HG02571 (cell line): ENCODE measurements around the gene TRIM28.
A peak's percentile ranks its signal among the peaks of the same experiment; 100 is the strongest.
"Not testable (repeated sequence)": the region's sequence is repeated elsewhere in the genome, so short reads cannot be mapped to it uniquely, and the experiment has no call there.

Experiments
- ATAC-seq: cut with Tn5 transposase; IDR thresholded peaks from one replicate; pipeline ENCODE4 v1.9.1; 2021; ENCODE audit warnings: mild to moderate bottlenecking, moderate library complexity; ENCODE audit not compliant: unreplicated experiment

Gene TRIM28

DNA sequence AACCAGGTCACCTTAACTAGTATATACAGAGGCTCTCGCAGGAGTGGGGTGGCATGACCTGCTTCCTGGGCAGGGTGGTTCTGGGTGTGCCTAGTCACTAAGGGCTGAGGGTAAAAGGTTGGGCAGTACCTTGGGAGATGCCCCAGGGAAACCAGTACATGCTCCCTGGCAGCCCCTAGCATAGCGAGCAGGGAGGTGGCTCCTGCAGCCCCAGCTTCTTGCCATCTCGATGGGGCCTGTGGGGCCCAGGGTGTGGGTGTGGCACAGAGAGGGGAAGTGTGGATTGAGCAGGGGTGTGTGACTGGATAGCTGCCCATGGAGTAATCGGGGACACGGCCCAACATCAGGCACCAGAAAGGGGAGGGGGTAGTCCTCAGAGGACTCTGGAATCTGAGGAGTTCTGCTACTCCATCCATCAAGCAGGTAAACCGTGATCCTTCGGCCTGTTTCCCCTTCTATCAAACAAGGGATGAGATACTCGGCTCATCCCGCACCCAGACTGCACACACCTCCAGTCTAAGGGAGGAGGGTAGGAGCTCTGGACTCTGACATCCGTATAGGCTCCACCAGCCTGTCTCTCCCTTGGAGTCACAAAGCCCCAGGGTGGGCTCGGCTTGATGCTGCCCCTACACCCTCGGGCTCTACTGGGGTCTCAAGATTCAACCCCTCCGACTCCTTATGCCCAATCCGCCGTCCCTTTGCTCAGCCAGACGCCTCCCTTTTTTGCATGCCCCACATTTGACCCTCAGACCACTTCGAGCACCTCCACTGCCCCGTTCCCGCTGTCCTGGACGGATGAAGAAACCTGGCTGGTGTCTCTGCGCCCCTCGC, 25.4 kb upstream of the TRIM28 start:
- ATAC-seq, result no peak

DNA sequence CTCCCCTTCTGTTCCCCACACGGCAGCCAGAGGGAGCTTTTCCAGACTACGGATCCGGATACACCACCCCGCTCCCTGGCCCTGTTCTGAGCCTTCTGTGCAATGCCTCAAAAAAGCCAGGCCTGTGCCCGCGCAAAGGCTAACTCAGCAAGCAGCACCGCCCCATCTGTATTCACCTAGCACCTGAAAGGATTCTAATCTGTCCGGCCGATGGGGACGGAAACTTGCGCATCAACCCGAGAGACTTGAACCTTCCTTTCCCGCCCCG, 24.8 kb upstream of the TRIM28 start:
- peak; percentile 8 for ATAC-seq

DNA sequence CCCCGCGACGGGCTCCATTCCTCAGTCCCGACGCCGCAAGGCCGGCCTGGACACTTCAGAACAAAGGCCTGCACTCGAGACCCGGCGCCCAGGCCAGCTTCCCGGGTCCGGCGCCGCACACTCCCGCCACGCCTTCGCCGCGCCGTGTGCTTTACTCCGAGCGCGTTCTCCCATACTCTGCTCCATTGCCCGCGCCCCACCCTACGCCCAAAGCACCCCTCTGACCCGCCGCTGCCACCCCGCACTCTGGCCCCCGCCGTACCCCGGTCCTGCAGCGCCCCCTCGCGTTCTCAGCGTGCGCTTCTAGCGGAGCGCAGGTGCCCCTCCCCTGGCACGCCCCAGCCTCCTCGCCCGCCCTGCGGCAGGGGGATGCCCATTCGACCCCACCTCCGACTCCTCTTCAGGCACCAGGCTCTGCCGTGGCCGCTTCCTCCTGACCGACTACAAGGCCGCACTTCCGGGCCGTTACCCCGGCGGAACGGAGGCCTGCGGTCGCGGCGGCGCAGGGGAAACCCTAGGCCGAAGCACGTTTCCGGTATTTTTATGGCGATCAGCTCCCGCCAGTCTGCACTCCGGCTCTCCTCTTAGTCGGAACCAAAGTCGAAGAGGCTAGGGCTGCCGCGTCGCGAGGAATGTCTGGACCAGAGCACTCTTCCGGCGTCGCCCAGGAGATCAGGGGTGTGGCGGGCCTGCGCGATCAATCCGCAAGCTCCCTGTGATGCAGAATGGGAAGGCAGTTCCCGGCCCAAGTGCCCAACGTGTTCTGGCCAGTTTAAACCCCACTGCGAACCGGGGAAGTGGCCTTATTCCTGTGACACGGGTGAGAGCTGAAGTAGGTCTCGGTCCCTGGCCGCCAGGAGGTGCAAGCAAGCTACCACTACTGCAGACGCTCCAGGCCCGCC, 24.3 kb upstream of the TRIM28 start, which contains the start of gene ZBTB45:
Gene ZBTB45, minus strand, starts transcription at position 456 of the 902 bp plus-strand sequence. CDS start 2,137 bp downstream, outside the sequence.
- ATAC-seq, result peak; percentile 70

DNA sequence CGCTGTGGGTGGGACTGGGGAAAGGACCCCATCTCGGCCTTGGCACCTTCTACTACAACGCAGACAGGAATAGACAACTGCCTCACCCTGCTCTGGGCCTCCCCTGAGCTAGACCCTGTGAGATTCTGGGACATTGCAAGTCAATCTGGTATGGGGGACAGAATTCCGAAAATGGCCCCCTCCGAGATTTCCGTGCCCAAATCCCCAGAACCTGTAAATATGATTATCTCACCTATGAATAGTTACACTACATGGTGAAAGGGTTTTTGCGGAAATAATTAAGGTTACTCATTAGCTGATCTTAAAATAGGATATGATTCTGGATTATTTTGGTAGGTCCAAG, 23.6 kb upstream of the TRIM28 start:
- no peak for ATAC-seq

DNA sequence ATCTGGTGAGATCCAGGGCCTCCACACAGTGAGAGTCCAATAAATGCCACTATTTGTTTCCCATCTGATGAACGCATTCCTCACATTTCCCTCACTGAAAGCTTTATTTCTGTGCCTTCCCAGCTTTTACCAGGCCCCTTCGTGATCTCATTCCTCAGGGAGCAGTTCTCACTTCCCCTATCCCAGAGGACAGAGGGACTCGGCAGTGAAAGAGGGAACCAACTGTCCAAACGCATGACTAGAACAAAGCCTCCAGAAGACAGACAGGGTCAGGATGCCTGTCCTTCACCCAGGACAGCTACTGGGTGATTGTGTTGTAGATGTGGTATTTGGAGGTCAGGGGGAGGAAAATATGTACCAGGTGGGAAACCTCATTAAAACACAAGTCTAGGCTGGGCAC, 22.2 kb upstream of the TRIM28 start:
- no peak for ATAC-seq

DNA sequence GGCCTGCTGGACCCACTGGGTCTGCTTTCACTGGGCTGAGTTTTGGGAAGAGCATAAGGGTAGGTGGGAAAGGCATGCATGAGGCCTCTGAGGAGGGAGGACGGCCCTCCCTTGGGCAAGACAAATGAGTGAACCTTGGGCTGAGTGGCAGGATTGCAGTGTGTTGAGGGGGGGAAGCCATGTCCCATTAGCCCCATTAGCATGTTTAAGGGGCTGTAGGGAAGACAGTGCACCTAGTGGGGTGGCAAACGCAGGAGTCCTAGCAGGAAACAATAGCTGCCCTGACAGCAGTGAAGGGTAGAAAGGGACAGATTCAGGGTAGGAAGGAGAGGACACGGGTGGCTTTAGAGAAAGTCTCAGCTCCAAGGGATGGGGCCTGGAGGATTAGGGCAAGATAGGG, 21.2 kb upstream of the TRIM28 start:
- no peak for ATAC-seq

DNA sequence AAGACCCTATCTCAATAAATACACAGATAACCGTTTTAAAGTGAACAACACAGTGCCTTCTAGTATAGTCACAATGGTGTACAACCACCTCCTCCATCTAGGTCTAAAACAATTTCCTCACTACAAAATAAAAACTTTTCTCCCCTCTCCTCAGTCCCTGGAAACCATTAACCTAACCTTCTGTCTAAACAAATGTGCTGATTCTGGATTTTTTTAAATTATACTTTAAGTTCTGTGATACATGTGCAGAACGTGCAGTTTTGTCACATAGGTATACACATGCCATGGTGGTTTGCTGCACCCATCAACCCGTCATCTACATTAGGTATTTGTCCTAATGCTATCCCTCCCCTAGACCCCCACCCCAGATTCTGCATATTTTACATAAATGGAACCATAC, 14.5 kb upstream of the TRIM28 start:
- no peak for ATAC-seq

DNA sequence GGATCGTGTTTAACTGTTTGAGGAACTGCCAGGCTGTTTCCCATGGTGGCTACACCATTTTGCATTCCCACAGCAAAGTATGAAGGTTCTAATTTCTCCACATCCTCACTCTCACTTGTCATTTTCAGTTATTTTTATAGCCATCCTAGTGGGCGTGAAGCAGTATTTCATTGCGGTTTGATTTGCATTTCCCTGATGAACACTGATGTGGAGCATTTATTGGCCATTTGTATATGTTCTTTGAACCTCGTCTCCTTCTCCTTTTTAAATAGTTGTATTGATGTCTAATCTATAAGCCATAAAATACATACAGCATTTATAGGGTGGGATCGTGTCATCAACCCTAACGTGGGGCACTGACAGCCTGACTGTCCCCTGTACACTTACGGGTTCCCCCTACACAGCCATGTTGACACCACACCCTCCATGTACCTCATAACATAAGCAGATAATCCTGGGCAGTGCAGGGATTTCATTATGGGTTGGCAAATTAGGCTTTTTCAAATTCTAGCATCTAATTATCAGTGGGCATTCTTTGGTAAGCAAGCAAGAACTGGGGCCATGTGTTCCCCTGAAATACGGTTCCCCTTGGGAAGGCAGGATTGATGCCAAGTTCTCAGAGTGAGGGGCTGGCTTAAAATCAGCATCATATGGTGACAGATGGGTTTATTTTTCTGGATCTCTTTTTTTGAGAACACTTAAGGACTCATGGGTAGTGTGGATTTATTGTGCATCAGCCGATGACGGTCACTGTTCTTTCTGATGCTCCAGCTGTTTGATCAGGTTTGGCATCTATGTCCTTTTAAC, 12.6 kb upstream of the TRIM28 start:
- no peak for ATAC-seq

DNA sequence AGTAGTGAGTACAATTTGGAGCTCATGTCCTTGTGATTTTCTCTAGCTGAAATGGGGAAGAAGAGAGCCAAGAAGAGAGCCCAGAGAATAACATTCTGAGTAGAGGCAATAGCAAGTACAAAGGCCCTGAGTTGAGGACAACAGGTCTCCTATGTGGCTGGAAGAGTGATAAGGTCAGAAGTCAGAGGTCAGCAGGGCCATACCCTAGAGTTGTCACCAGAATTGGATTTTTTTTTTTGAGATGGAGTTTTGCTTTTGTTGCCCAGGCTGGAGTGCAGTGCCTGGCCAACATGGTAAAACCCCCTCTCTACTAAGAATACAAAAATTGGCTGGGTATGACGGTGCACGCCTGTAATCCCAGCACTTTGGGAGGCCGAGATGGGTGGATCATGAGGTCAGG, 8.0 kb upstream of the TRIM28 start:
- no peak for ATAC-seq

DNA sequence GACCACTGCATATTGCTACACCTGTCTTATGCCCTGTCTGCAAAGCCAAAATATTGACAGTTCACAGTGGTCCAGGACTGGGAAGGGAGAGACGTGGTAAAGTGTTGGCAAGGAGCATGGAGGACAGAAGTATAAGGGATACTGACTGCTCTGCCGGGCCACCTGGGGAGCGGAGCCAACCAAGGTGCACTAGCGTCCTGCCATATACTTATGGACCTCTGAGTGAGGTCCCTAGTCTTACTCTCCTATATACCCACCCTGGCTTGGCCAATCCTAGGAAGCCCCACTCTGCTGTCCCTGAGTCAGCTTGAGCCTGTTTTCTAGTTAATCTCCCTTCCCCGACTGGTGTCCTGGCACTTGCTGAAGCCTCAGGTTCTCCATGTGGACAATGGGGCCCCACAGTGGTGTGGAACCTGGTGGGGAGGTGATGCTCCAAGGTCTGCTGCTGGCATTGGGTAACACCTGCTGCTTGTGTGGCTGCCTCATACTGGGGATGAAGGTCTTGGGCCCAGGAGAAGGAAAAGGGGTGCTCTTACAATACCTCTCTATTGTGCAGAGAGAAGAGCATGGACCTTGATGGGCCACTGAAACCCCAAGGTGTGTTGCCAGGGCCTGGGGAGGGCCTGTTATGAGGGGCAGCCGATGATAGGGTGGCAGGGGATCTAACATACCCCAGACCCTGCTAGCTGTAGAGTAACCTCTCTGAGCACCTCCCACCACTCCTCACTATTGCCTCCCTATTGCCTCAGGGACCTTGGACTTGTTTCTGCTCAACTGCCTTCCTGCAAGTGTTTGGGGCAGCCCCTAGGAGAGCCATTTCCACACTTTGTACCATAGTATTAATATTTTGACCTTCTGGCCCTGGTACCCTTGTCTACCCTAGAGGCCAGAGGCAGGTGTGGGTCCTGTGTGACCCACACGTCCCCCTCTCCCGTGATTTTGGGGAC, 6.7 kb upstream of the TRIM28 start:
- no peak for ATAC-seq

DNA sequence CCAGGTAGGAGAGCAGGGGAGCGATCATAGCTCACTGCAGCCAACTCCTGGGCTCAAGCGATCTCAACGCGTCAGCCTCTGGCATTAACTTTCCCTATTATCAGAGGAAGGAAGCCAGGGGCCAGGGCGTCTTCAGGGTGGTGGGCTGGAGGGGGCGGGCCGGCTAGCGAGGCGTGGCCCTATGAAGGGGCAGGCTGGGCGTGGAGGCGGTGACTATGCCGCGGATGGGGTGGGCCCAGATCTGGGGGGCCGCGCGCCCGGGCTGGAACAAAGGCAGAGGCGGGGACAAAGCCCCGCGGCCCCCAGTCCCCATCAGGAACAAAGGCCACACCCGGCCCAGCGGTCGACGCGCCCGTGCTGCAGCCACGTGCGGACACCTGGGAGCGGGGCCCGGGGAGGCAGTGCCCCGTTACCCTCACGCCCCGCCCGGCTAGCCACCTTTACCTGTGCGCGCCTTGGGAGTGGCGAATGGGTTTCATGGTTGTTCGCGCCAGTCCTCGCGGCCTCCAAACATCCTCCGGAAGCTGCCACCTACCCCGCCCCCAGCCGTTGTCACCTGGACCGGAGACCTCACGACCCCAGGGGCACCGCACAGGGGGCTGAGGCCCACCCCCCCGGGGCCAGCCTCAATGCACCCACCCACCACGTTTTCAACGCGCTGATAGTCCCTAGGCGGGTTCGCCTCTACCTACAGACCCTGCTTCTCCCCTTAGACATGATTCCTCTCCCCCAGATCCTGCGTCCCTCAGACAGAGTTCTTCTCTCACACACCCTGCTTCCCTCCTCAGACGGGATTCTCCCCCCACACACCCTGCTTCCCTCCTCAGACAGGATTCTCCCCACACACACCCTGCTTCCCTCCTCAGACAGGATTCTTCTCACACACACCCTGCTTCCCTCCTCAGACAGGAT, 5.4 kb upstream of the TRIM28 start:
- no peak for ATAC-seq

DNA sequence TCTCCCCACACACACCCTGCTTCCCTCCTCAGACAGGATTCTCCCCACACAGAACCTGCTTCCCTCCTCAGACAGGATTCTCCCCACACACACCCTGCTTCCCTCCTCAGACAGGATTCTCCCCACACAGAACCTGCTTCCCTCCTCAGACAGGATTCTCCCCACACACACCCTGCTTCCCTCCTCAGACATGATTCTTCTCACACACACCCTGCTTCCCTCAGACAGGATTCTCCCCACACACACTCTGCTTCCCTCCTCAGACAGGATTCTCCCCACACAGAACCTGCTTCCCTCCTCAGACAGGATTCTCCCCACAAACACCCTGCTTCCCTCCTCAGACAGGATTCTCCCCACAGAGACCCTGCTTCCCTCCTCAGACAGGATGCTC, 4.7 kb upstream of the TRIM28 start:
- not testable (repeated sequence) for ATAC-seq

DNA sequence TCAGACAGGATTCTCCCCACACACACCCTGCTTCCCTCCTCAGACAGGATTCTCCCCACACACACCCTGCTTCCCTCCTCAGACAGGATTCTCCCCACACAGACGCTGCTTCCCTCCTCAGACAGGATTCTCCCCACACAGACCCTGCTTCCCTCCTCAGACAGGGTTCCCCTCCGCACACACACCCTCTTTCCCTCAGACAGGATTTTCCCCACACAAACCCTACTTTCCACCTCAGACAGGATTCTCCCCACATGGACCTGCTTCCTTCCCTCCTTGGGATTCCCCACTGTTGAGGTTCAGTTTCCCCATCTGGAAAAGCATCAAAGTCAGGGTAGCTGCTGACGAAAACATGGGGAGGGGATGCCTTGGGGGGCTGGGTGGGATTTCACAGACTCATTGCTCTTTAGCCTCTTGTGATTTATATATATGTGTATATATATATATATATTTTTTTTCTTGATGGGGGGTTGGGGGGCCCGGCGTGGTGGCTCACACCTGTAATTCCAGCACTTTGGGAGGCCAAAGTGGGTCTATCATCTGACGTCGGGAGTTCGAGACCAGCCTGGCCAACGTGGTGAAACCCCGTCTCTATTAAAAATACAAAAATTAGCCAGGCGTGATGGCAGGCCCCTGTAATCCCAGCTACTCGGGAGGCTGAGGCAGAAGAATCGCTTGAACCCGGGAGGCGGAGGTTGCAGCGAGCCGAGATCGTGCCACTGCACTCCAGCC, 1.1 kb upstream of the TRIM28 start:
- ATAC-seq, result not testable (repeated sequence)

DNA sequence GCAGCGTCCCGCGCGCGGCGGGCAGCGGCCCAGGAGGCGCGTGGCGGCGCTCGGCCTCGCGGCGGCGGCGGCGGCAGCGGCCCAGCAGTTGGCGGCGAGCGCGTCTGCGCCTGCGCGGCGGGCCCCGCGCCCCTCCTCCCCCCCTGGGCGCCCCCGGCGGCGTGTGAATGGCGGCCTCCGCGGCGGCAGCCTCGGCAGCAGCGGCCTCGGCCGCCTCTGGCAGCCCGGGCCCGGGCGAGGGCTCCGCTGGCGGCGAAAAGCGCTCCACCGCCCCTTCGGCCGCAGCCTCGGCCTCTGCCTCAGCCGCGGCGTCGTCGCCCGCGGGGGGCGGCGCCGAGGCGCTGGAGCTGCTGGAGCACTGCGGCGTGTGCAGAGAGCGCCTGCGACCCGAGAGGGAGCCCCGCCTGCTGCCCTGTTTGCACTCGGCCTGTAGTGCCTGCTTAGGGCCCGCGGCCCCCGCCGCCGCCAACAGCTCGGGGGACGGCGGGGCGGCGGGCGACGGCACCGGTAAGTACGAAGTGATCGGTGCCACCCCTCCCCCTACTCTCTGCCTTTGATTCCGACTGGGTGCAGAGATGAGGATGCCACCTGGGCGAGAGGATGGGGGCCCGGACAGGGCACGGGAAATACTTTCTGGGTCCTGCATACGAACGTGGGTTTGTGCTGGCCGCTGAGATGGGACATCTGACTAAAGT, 874 bp downstream of the TRIM28 start:
- ATAC-seq, result peak; percentile 51

DNA sequence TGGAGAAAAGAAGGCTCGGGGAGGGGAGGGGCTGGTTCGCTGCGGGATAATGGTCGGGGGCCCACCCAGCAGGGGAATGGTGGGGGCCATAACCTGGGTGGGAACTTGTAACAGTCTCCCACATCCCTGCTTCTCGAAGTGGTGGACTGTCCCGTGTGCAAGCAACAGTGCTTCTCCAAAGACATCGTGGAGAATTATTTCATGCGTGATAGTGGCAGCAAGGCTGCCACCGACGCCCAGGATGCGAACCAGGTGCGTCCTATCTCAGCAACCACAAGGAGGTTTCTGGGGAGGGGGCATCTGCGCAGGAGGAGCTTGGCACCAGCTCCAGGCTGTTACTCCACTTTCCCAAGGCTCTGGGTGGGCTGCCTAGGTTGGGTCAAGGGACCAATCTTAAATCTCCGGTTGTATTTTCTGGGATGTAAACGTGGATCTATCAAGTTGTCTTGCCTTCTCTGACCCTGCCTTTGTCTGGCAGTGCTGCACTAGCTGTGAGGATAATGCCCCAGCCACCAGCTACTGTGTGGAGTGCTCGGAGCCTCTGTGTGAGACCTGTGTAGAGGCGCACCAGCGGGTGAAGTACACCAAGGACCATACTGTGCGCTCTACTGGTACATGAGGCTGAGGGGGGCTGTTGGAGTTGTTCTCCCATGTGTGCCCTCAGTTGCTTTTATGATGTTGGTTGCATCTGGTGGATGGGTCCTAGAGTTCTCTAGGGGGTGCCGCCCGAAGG, 1.6 kb downstream of the TRIM28 start:
- no peak for ATAC-seq

DNA sequence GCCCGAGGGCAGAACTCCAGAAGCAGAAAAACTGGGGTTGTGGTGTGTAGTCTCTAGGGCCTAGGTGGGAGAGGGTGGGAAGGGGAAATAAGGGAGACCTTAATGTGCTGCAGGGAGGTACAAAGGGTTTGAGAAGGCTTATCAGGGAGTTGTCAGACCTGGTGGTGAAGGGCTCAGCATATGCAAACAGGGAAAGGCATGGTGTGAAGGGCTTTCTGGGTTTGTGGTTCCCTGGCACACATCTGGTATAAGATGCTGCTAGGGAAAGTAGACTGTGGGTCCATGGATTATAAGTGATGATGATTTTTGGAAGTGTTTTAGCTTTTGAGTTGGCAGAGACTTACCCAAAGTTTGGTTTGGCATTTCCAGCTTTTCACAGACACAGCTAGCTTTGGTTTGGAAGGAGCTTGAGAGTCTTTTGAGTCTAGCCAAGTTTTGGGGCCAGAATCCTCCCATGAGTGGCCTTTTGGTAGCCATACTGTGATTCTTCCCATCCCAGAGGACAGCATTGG, 2.2 kb downstream of the TRIM28 start:
- no peak for ATAC-seq
